ENCODE results near the gene CMA1.

DNA sequence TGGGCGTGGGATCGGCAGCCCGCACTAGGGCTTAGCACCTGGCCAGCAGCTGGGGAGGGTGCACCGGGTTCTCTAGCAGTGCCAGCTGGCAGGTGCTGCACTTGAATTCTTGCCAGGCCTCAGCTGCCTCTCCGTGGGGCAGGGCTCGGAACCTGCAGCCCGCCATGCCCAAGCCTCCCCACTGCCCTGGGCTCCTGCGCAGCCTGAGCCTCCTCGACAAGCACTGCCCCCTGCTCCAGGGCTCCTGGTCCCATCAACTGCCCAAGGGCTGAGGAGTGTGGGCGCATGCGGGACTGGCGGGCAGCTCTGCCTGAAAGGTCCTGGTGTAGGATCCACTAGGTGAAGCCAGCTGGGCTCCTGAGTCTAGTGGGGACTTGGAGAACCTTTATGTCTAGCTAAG is 34.9 kb downstream of the CMA1 start:
- TF ChIP-seq, protein P1, sequence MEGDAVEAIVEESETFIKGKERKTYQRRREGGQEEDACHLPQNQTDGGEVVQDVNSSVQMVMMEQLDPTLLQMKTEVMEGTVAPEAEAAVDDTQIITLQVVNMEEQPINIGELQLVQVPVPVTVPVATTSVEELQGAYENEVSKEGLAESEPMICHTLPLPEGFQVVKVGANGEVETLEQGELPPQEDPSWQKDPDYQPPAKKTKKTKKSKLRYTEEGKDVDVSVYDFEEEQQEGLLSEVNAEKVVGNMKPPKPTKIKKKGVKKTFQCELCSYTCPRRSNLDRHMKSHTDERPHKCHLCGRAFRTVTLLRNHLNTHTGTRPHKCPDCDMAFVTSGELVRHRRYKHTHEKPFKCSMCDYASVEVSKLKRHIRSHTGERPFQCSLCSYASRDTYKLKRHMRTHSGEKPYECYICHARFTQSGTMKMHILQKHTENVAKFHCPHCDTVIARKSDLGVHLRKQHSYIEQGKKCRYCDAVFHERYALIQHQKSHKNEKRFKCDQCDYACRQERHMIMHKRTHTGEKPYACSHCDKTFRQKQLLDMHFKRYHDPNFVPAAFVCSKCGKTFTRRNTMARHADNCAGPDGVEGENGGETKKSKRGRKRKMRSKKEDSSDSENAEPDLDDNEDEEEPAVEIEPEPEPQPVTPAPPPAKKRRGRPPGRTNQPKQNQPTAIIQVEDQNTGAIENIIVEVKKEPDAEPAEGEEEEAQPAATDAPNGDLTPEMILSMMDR (conservative IDR thresholded peaks at IDR 0.05), result no peak
- no peak for TF ChIP-seq ZFX (IDR thresholded peaks at IDR 0.05)
